HEK293 (cell line): Measurements from ENCODE around the gene CLK1.

ENCODE experiments used
- CTCF ChIA-PET: fragments of 350-600 bp; formaldehyde crosslinking; extraction: SDS; loops from one replicate; lab custom pipeline; 2021; ENCODE audit warnings: antibody characterized with exemption; lab: Yijun Ruan, JAX
- POLR2A ChIA-PET: fragments of 300-600 bp; formaldehyde crosslinking; extraction: SDS; loops from one replicate; lab custom pipeline; 2020; ENCODE audit warnings: antibody characterized with exemption, inconsistent platforms; lab: Yijun Ruan, JAX
- H3K27ac ChIP-seq: fragments of 200-500 bp; sonication (Bioruptor generic); 2 replicates; pipeline ENCODE4 v1.5.1; 2014; ENCODE audit warnings: low read depth, low read length, control low read depth, inconsistent platforms; ENCODE audit errors: extremely low read depth
- H3K36me3 ChIP-seq, 2 experiments: fragments of 200-500 bp in 1 of 2; sonication (Bioruptor generic) in 1 of 2; 1 replicate in 1 of 2; 2 replicates in 1 of 2; pipeline ENCODE4 v1.5.1; 2014 to 2017; ENCODE audit warnings: inconsistent platforms in 2 of 2, low read length in 2 of 2; ENCODE audit not compliant: control insufficient read depth in 2 of 2, insufficient read depth in 1 of 2
- H3K4me1 ChIP-seq: fragments of 200-500 bp; sonication (Bioruptor generic); 2 replicates; pipeline ENCODE4 v1.5.1; 2014; ENCODE audit warnings: mild to moderate bottlenecking, low read length, inconsistent platforms; ENCODE audit not compliant: control insufficient read depth, insufficient read depth
- H3K4me3 ChIP-seq: 2 replicates; pipeline ENCODE4 v1.5.1; 2011; ENCODE audit warnings: low read depth, mild to moderate bottlenecking, control low read depth, low read length, moderate library complexity
- H3K9me3 ChIP-seq: fragments of 200-500 bp; sonication (Bioruptor generic); 2 replicates; pipeline ENCODE4 v1.5.1; 2014; ENCODE audit warnings: low read depth, low read length, inconsistent platforms; ENCODE audit not compliant: control insufficient read depth, insufficient read depth
- ELK4 ChIP-seq: IDR thresholded peaks from 2 replicates; pipeline ENCODE4 v1.6.1; 2011; ENCODE audit warnings: mild to moderate bottlenecking, low read depth, low read length, borderline replicate concordance
- GFI1B ChIP-seq: fragments of 450-650 bp; formaldehyde crosslinking; IDR thresholded peaks from 2 replicates; pipeline ENCODE4 v1.5.1; 2016; ENCODE audit warnings: missing biosample characterization, missing genetic modification characterization
- HOXA7 ChIP-seq: sonication (generic); formaldehyde crosslinking; IDR thresholded peaks from 2 replicates; pipeline ENCODE4 v1.8.1; 2022; ENCODE audit warnings: missing genetic modification reagents, borderline replicate concordance
- HOXD13 ChIP-seq: sonication (generic); formaldehyde crosslinking; IDR thresholded peaks from 2 replicates; pipeline ENCODE4 v1.8.0; 2022; ENCODE audit warnings: missing genetic modification reagents, borderline replicate concordance
- PRDM4 ChIP-seq: fragments of 450-650 bp; formaldehyde crosslinking; IDR thresholded peaks from 2 replicates; pipeline ENCODE4 v1.5.1; 2017; ENCODE audit warnings: missing biosample characterization, missing genetic modification characterization
- ZBTB17 ChIP-seq: fragments of 450-650 bp; formaldehyde crosslinking; IDR thresholded peaks from 2 replicates; pipeline ENCODE4 v1.5.1; 2016; ENCODE audit warnings: missing biosample characterization, missing genetic modification characterization
- ZBTB8A ChIP-seq: fragments of 450-650 bp; formaldehyde crosslinking; IDR thresholded peaks from 2 replicates; pipeline ENCODE4 v1.5.1; 2016; ENCODE audit warnings: missing biosample characterization, missing genetic modification characterization
- ZNF10 ChIP-seq: fragments of 450-650 bp; formaldehyde crosslinking; IDR thresholded peaks from 2 replicates; pipeline ENCODE4 v1.5.1; 2017; ENCODE audit warnings: missing biosample characterization, missing genetic modification characterization
- ZNF132 ChIP-seq: fragments of 450-650 bp; formaldehyde crosslinking; IDR thresholded peaks from 2 replicates; pipeline ENCODE4 v1.5.1; 2017; ENCODE audit warnings: missing biosample characterization, missing genetic modification characterization, borderline replicate concordance
- ZNF155 ChIP-seq: fragments of 450-650 bp; formaldehyde crosslinking; IDR thresholded peaks from 2 replicates; pipeline ENCODE4 v1.5.1; 2016; ENCODE audit warnings: missing biosample characterization, missing genetic modification characterization
- ZNF175 ChIP-seq: fragments of 450-650 bp; formaldehyde crosslinking; IDR thresholded peaks from 2 replicates; pipeline ENCODE4 v1.5.1; 2016; ENCODE audit warnings: missing biosample characterization, missing genetic modification characterization
- ZNF24 ChIP-seq: fragments of 450-650 bp; formaldehyde crosslinking; IDR thresholded peaks from 2 replicates; pipeline ENCODE4 v1.5.1; 2016; ENCODE audit warnings: missing biosample characterization, missing genetic modification characterization
- ZNF280C ChIP-seq: fragments of 450-650 bp; formaldehyde crosslinking; IDR thresholded peaks from 2 replicates; pipeline ENCODE4 v1.5.1; 2016; ENCODE audit warnings: missing biosample characterization, missing genetic modification characterization
- ZNF311 ChIP-seq: fragments of 450-650 bp; formaldehyde crosslinking; IDR thresholded peaks from 2 replicates; pipeline ENCODE4 v1.5.1; 2017; ENCODE audit warnings: missing biosample characterization, missing genetic modification characterization, borderline replicate concordance
- ZNF510 ChIP-seq: fragments of 450-650 bp; formaldehyde crosslinking; IDR thresholded peaks from 2 replicates; pipeline ENCODE4 v1.5.1; 2018; ENCODE audit warnings: mild to moderate bottlenecking, missing genetic modification characterization, missing biosample characterization; ENCODE audit not compliant: insufficient replicate concordance
- ZNF521 ChIP-seq: fragments of 450-650 bp; formaldehyde crosslinking; IDR thresholded peaks from 2 replicates; pipeline ENCODE4 v1.5.1; 2017; ENCODE audit warnings: missing biosample characterization, mild to moderate bottlenecking, missing genetic modification characterization
- ZNF544 ChIP-seq: fragments of 450-650 bp; formaldehyde crosslinking; IDR thresholded peaks from 2 replicates; pipeline ENCODE4 v1.5.0; 2017; ENCODE audit warnings: missing biosample characterization, missing genetic modification characterization
- ZNF548 ChIP-seq: fragments of 450-650 bp; formaldehyde crosslinking; IDR thresholded peaks from 2 replicates; pipeline ENCODE4 v1.5.1; 2016; ENCODE audit warnings: missing biosample characterization, missing genetic modification characterization
- ZNF555 ChIP-seq: fragments of 450-650 bp; formaldehyde crosslinking; conservative IDR thresholded peaks from 2 replicates; pipeline ENCODE4 v1.5.1; 2017; ENCODE audit warnings: missing biosample characterization, mild to moderate bottlenecking, missing genetic modification characterization, inconsistent platforms
- ZNF596 ChIP-seq: fragments of 450-650 bp; IDR thresholded peaks from 2 replicates; pipeline ENCODE4 v1.5.0; 2018; ENCODE audit warnings: missing biosample characterization, mild to moderate bottlenecking, missing genetic modification characterization, moderate library complexity
- ZNF621 ChIP-seq: fragments of 450-650 bp; formaldehyde crosslinking; IDR thresholded peaks from 2 replicates; pipeline ENCODE4 v1.5.1; 2017; ENCODE audit warnings: missing biosample characterization, missing genetic modification characterization
- ZNF768 ChIP-seq: fragments of 450-650 bp; formaldehyde crosslinking; IDR thresholded peaks from 2 replicates; pipeline ENCODE4 v1.5.1; 2018; ENCODE audit warnings: missing biosample characterization, mild to moderate bottlenecking, missing genetic modification characterization
- ZNF791 ChIP-seq: fragments of 450-650 bp; formaldehyde crosslinking; IDR thresholded peaks from 2 replicates; pipeline ENCODE4 v1.5.1; 2016; ENCODE audit warnings: missing biosample characterization, missing genetic modification characterization
- ZNF830 ChIP-seq: fragments of 450-650 bp; IDR thresholded peaks from 2 replicates; pipeline ENCODE4 v1.5.0; 2018; ENCODE audit warnings: missing biosample characterization, missing genetic modification characterization, low read depth, mild to moderate bottlenecking, moderate library complexity
- ZSCAN4 ChIP-seq: fragments of 450-650 bp; formaldehyde crosslinking; IDR thresholded peaks from 2 replicates; pipeline ENCODE4 v1.5.1; 2017; ENCODE audit warnings: missing biosample characterization, missing genetic modification characterization

CLK1 gene

GRCh38 chr2:200852605-200853004, 11.9 kb downstream of the CLK1 start:
- Histone ChIP-seq H3K4me3 (no peak overlapping the region), H3K27ac (no peak overlapping the region), H3K4me1 (no peaks in the 10 kb centered on the region), H3K9me3 (no peaks in the 10 kb centered on the region), H3K36me3 (peaks cover 59 to 67% of the 10 kb centered on the region in 2 experiments)
- TF ChIP-seq ZNF521 (tag by site-specific recombination) (no peak), ZNF544 (tag by site-specific recombination) (no peak), ZNF10 (no peak), ZNF24 (tag by site-specific recombination) (no peak), ELK4 (no peak), ZNF175 (tag by site-specific recombination) (no peak), HOXD13 (no peak), ZNF280C (tag by site-specific recombination) (no peak), ZBTB8A (tag by site-specific recombination) (no peak)
- CTCF ChIA-PET = no interaction called here
- POLR2A ChIA-PET = interaction anchor here (1.0 kb wide), 1 partner anchor 11 kb away, joined by 4 read pairs; no protein-coding TSS in a partner anchor

- no peak overlapping the region for H3K27ac ChIP-seq
- TF ChIP-seq ZNF510 (tag by site-specific recombination) (no peak), ZNF596 (tag by site-specific recombination) (no peak), ZNF155 (tag by site-specific recombination) (no peak), ZNF175 (tag by site-specific recombination) (no peak), ZNF621 (tag by site-specific recombination) (no peak), ZNF555 (tag by site-specific recombination) (no peak), ZNF311 (tag by site-specific recombination) (no peak), ZBTB17 (tag by site-specific recombination) (no peak), HOXA7 (CRISPR knock-in tag) (no peak), PRDM4 (tag by site-specific recombination) (no peak), GFI1B (tag by site-specific recombination) (no peak), ZNF548 (tag by site-specific recombination) (no peak), ZSCAN4 (no peak), HOXD13 (no peak), ZNF768 (tag by site-specific recombination) (no peak), ZNF791 (no peak), ZNF132 (tag by site-specific recombination) (no peak), ZNF544 (tag by site-specific recombination) (no peak), ZNF830 (tag by site-specific recombination) (no peak)
- H3K4me3 ChIP-seq = no peak overlapping the region
- H3K9me3 ChIP-seq = no peaks in the 10 kb centered on the region
- ChIA-PET CTCF (no interaction called here), POLR2A (interaction anchor here (1.0 kb wide), 1 partner anchor 12 kb away, joined by 4 read pairs; no protein-coding TSS in a partner anchor)
- peaks cover 49 to 57% of the 10 kb centered on the region in 2 experiments for H3K36me3 ChIP-seq
- no peaks in the 10 kb centered on the region for H3K4me1 ChIP-seq
Measured at GRCh38 chr2:200851398-200852248, 12.8 kb downstream of the CLK1 start.
